ENCODE measurements around the gene ASMTL.

The ASMTL gene

DNA sequence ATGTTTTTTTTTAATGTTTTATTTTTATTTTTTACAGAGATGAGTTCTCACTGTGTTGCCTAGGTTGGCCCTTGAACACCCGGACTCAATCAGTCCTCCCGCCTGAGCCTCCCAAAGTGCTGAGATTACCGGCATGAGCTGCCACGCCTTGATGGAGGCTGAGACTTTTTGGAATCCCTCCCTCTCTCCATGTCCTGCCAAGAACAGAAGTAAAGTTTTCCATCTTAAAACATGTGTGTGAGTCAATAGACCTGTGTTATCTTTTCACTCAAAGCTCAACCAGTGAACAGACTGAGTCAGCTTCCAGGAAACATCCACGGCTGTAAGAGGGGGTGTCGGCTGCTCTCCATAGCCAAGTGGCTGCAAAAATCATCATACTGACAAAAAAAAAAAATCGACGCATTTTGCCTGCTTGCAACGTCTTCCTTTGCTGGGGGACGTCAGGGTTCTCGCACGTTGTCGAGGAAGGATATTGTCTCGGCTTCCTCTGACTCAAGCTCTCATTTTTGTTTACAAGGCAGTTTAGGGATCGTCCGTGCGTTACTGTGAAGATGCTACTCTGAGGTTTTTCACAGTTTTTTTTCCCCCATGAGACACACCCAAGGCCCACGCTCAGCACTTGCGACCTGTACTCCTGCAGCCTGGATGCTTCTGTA lies 10.0 kb upstream of the ASMTL start:
- Histone ChIP-seq H4K8ac (ENCODE audit: low read depth, low read length) (no peak overlapping the region), H3K27ac (ENCODE audit: low read depth, low read length) (no peak overlapping the region), H3K4me3 (ENCODE audit: low read depth, low read length) (no peak overlapping the region), H2BK12ac (ENCODE audit: low read length) (no peak overlapping the region), H3K79me2 (ENCODE audit: control insufficient read depth, insufficient read depth, low read length, poor library complexity) (no peaks in the 10 kb centered on the region), H3K18ac (ENCODE audit: low read length) (no peak overlapping the region), H2AFZ (ENCODE audit: insufficient read depth, low read length, poor library complexity) (no peak overlapping the region), H3K9me3 (ENCODE audit: insufficient read depth, low read depth, low read length) (no peaks in the 10 kb centered on the region), H4K91ac (ENCODE audit: low read depth, low read length) (no peak overlapping the region), H3K4me1 (ENCODE audit: control insufficient read depth in 1 of 2, insufficient read depth in 2 of 2, low read length in 2 of 2) (no peaks in the 10 kb centered on the region), H2BK5ac (ENCODE audit: low read depth, low read length, poor library complexity) (no peak overlapping the region), H3K4me2 (ENCODE audit: low read length) (no peak overlapping the region), H3K79me1 (ENCODE audit: low read length) (no peaks in the 10 kb centered on the region), H2AK5ac (ENCODE audit: low read length) (no peak overlapping the region), H3K23ac (ENCODE audit: low read length) (no peak overlapping the region), H3K27me3 (ENCODE audit: insufficient read depth, low read length) (no peaks in the 10 kb centered on the region), H2BK120ac (ENCODE audit: insufficient read depth, low read length, poor library complexity) (no peak overlapping the region), H3K4ac (ENCODE audit: low read depth, low read length) (no peak overlapping the region), H3K14ac (ENCODE audit: low read length) (no peak overlapping the region), H4K12ac (ENCODE audit: low read depth, low read length) (no peak overlapping the region), H3K36me3 (ENCODE audit: control insufficient read depth in 1 of 2, insufficient read depth in 2 of 2, low read length in 2 of 2) (no peaks in the 10 kb centered on the region), H3K9ac (ENCODE audit: low read length) (no peak overlapping the region)
- no peak for DNase-seq
- WGBS (ENCODE audit: extremely low coverage, insufficient coverage, insufficient read length): no CpG with 5 or more reads among the region's 19 CpGs

DNA sequence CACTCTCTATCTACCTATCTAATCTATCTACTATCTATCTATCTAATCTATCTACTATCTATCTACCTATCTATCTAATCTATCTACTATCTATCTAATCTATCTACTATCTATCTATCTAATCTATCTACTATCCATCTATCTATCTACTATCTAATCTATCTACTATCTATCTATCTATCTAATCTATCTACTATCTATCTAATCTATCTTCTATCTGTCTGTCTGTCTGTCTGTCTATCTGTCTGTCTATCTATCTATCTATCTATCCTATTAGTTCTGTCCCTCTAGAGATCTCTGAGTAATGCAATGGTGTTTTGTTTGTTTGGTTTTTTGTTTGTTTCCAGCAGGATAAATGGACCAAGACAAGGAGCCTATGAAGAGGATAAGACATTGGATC lies 9.4 kb upstream of the ASMTL start:
- Histone ChIP-seq H3K4ac (ENCODE audit: low read depth, low read length) (no peak overlapping the region), H2BK5ac (ENCODE audit: low read depth, low read length, poor library complexity) (no peak overlapping the region), H3K4me3 (ENCODE audit: low read depth, low read length) (no peak overlapping the region), H3K27me3 (ENCODE audit: insufficient read depth, low read length) (no peaks in the 10 kb centered on the region), H3K36me3 (ENCODE audit: control insufficient read depth in 1 of 2, insufficient read depth in 2 of 2, low read length in 2 of 2) (no peaks in the 10 kb centered on the region), H3K4me2 (ENCODE audit: low read length) (no peak overlapping the region), H3K27ac (ENCODE audit: low read depth, low read length) (no peak overlapping the region), H3K9me3 (ENCODE audit: insufficient read depth, low read depth, low read length) (peaks cover under 1% of the 10 kb centered on the region), H4K12ac (ENCODE audit: low read depth, low read length) (no peak overlapping the region), H3K4me1 (ENCODE audit: control insufficient read depth in 1 of 2, insufficient read depth in 2 of 2, low read length in 2 of 2) (no peaks in the 10 kb centered on the region), H3K79me2 (ENCODE audit: control insufficient read depth, insufficient read depth, low read length, poor library complexity) (no peaks in the 10 kb centered on the region), H3K23ac (ENCODE audit: low read length) (no peak overlapping the region), H3K9ac (ENCODE audit: low read length) (no peak overlapping the region), H2BK120ac (ENCODE audit: insufficient read depth, low read length, poor library complexity) (no peak overlapping the region), H3K79me1 (ENCODE audit: low read length) (no peaks in the 10 kb centered on the region), H2BK12ac (ENCODE audit: low read length) (no peak overlapping the region), H4K91ac (ENCODE audit: low read depth, low read length) (no peak overlapping the region), H2AK5ac (ENCODE audit: low read length) (no peak overlapping the region), H3K18ac (ENCODE audit: low read length) (no peak overlapping the region), H3K14ac (ENCODE audit: low read length) (no peak overlapping the region), H2AFZ (ENCODE audit: insufficient read depth, low read length, poor library complexity) (no peak overlapping the region), H4K8ac (ENCODE audit: low read depth, low read length) (no peak overlapping the region)
- no peak for DNase-seq

DNA sequence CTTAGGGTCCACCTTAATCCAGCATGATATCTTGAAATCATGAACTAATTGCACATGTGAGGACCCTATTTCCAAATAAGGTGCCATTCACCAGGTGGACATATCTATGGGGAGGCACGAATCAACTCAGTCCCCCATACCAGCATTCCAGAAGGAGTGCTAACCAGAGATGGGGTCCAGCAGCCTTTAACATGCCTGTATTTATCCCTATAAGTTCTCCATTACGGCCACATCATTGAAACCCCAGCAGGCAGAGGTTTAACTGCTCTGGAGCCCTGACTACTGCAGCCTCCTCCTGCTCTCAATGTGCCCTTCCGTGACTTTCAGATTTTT lies 3.2 kb upstream of the ASMTL start:
- Histone ChIP-seq H3K4me2 (ENCODE audit: low read length) (no peak overlapping the region), H2BK120ac (ENCODE audit: insufficient read depth, low read length, poor library complexity) (no peak overlapping the region), H3K14ac (ENCODE audit: low read length) (no peak overlapping the region), H2BK5ac (ENCODE audit: low read depth, low read length, poor library complexity) (no peak overlapping the region), H3K27me3 (ENCODE audit: insufficient read depth, low read length) (no peaks in the 10 kb centered on the region), H2BK12ac (ENCODE audit: low read length) (no peak overlapping the region), H3K4ac (ENCODE audit: low read depth, low read length) (no peak overlapping the region), H2AFZ (ENCODE audit: insufficient read depth, low read length, poor library complexity) (no peak overlapping the region), H3K4me1 (ENCODE audit: control insufficient read depth in 1 of 2, insufficient read depth in 2 of 2, low read length in 2 of 2) (peaks cover 2 to 5% of the 10 kb centered on the region in 2 experiments), H3K9ac (ENCODE audit: low read length) (no peak overlapping the region), H3K79me2 (ENCODE audit: control insufficient read depth, insufficient read depth, low read length, poor library complexity) (peaks cover 2% of the 10 kb centered on the region), H3K27ac (ENCODE audit: low read depth, low read length) (no peak overlapping the region), H2AK5ac (ENCODE audit: low read length) (no peak overlapping the region), H3K9me3 (ENCODE audit: insufficient read depth, low read depth, low read length) (peaks cover 2% of the 10 kb centered on the region), H3K23ac (ENCODE audit: low read length) (no peak overlapping the region), H3K18ac (ENCODE audit: low read length) (no peak overlapping the region), H3K79me1 (ENCODE audit: low read length) (peaks cover 5% of the 10 kb centered on the region), H3K4me3 (ENCODE audit: low read depth, low read length) (no peak overlapping the region), H4K91ac (ENCODE audit: low read depth, low read length) (no peak overlapping the region), H4K12ac (ENCODE audit: low read depth, low read length) (no peak overlapping the region), H3K36me3 (ENCODE audit: control insufficient read depth in 1 of 2, insufficient read depth in 2 of 2, low read length in 2 of 2) (no peaks in the 10 kb centered on the region), H4K8ac (ENCODE audit: low read depth, low read length) (no peak overlapping the region)
- WGBS (ENCODE audit: extremely low coverage, insufficient coverage, insufficient read length): no CpG with 5 or more reads among the region's 3 CpGs
- no peak for DNase-seq

DNA sequence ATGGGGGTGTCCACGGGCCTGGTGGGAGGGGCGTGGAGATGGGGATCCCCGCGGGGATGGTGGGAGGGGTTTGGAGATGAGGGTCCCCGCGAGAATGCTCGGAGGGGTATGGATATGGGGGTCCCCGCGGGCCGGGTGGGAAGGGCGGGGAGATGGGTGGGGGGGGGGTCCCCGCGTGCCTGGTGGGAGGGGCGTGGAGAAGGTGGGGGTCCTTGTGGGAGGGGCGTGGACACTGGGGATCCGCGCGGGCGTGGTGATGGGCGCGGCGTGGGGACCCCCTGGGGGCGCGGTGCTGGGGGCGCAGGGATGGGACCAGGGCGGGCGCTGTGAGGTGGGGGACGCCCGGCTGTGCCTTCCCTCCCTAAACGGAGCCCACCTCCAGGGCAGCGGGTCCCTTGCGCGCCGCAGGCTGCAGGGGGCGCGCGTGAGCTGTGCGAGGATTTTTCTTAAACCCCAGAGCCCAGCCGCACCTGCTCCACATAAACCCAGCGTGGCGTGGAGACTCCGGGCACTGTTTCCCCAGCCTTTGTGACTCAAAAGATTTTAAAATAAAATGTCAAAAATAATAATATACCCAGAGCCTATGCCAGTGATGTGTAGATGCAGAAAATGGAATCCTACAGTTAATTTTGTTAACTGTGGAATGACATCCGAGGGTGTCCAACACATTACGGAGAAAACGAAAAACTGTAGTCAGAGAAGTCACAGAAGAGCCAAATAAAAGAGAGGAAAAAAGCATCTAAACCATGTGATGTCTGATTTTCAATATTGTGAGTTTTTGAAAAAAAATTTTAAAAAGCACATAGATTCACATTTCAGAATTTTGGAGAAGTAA lies 1.5 kb upstream of the ASMTL start:
- Histone ChIP-seq H4K91ac (ENCODE audit: low read depth, low read length) (no peak overlapping the region), H3K4me1 (ENCODE audit: control insufficient read depth in 1 of 2, insufficient read depth in 2 of 2, low read length in 2 of 2) (peaks cover 2 to 5% of the 10 kb centered on the region in 2 experiments), H3K14ac (ENCODE audit: low read length) (no peak overlapping the region), H3K36me3 (ENCODE audit: control insufficient read depth in 1 of 2, insufficient read depth in 2 of 2, low read length in 2 of 2) (no peaks in the 10 kb centered on the region), H3K79me1 (ENCODE audit: low read length) (peaks cover 5% of the 10 kb centered on the region), H3K9ac (ENCODE audit: low read length) (no peak overlapping the region), H3K18ac (ENCODE audit: low read length) (no peak overlapping the region), H2BK12ac (ENCODE audit: low read length) (no peak overlapping the region), H4K12ac (ENCODE audit: low read depth, low read length) (no peak overlapping the region), H2BK5ac (ENCODE audit: low read depth, low read length, poor library complexity) (no peak overlapping the region), H2BK120ac (ENCODE audit: insufficient read depth, low read length, poor library complexity) (no peak overlapping the region), H4K8ac (ENCODE audit: low read depth, low read length) (no peak overlapping the region), H3K4me2 (ENCODE audit: low read length) (peak overlapping the region; percentile 67), H3K4me3 (ENCODE audit: low read depth, low read length) (peak overlapping the region; percentile 58), H2AFZ (ENCODE audit: insufficient read depth, low read length, poor library complexity) (no peak overlapping the region), H3K23ac (ENCODE audit: low read length) (no peak overlapping the region), H3K27me3 (ENCODE audit: insufficient read depth, low read length) (no peaks in the 10 kb centered on the region), H3K79me2 (ENCODE audit: control insufficient read depth, insufficient read depth, low read length, poor library complexity) (peaks cover 2% of the 10 kb centered on the region), H3K4ac (ENCODE audit: low read depth, low read length) (no peak overlapping the region), H3K27ac (ENCODE audit: low read depth, low read length) (no peak overlapping the region), H2AK5ac (ENCODE audit: low read length) (no peak overlapping the region), H3K9me3 (ENCODE audit: insufficient read depth, low read depth, low read length) (peaks cover 3% of the 10 kb centered on the region)
- DNase-seq: peak; percentile 82 to 90
- no CpG with 5 or more reads among the region's 45 CpGs for WGBS (ENCODE audit: extremely low coverage, insufficient coverage, insufficient read length)

Measured in trophoblast cell (in vitro differentiated cells and primary cell).